Smooth muscle cell (in vitro differentiated cells): Measurements from ENCODE around the gene SETBP1. TPM values are rescaled to one million over a fixed set of nuclear protein-coding genes. Genes with fewer than 3 reads are reported as not detected.

ENCODE experiments used
- DNase-seq: peaks from one replicate; lab custom pipeline; 2025; ENCODE audit not compliant: unreplicated experiment; lab: John Stamatoyannopoulos, UW
- H2AFZ ChIP-seq: fragments of 200-600 bp; sonication (generic); 2 replicates; pipeline ENCODE4 v1.6.0; 2016; ENCODE audit warnings: antibody characterized with exemption, low read depth, mild to moderate bottlenecking
- H3F3A ChIP-seq: fragments of 200-600 bp; sonication (generic); 2 replicates; pipeline ENCODE4 v1.6.0; 2017; ENCODE audit warnings: antibody characterized with exemption, low read depth
- H3K27ac ChIP-seq: fragments of 200-600 bp; sonication (generic); 2 replicates; pipeline ENCODE4 v1.5.1; 2016; ENCODE audit warnings: low read depth, mild to moderate bottlenecking
- H3K27me3 ChIP-seq: fragments of 200-600 bp; sonication (generic); 2 replicates; pipeline ENCODE4 v1.6.1; 2016; ENCODE audit warnings: low read depth, mild to moderate bottlenecking
- H3K36me3 ChIP-seq: fragments of 200-600 bp; sonication (generic); 2 replicates; pipeline ENCODE4 v1.5.1; 2016; ENCODE audit warnings: low read depth
- H3K4me1 ChIP-seq: fragments of 200-600 bp; sonication (generic); 2 replicates; pipeline ENCODE4 v1.5.1; 2016; ENCODE audit warnings: low read depth
- H3K4me2 ChIP-seq: fragments of 200-600 bp; sonication (generic); 2 replicates; pipeline ENCODE4 v1.6.0; 2016; ENCODE audit warnings: mild to moderate bottlenecking
- H3K4me3 ChIP-seq: fragments of 200-600 bp; sonication (generic); 2 replicates; pipeline ENCODE4 v1.5.1; 2016; ENCODE audit warnings: mild to moderate bottlenecking
- H3K79me2 ChIP-seq: fragments of 200-600 bp; sonication (generic); 2 replicates; pipeline ENCODE4 v1.6.0; 2016; ENCODE audit warnings: low read depth, mild to moderate bottlenecking
- H3K9ac ChIP-seq: fragments of 200-600 bp; sonication (generic); 2 replicates; pipeline ENCODE4 v1.6.0; 2016; ENCODE audit warnings: low read depth
- H3K9me3 ChIP-seq: fragments of 200-600 bp; sonication (generic); replicated peaks from 2 replicates; pipeline ENCODE4 v1.5.1; 2016; ENCODE audit warnings: low read depth
- H4K20me1 ChIP-seq: fragments of 200-600 bp; sonication (generic); 2 replicates; pipeline ENCODE4 v1.6.0; 2016; ENCODE audit warnings: low read depth
- CTCF ChIP-seq: fragments of 200-600 bp; sonication (generic); IDR thresholded peaks from 2 replicates; pipeline ENCODE4 v1.5.1; 2017; ENCODE audit warnings: borderline replicate concordance, mild to moderate bottlenecking, antibody characterized with exemption; ENCODE audit not compliant: insufficient read depth, poor library complexity, severe bottlenecking
- WGBS: methylation state at CpG from one replicate; pipeline ENCODE4 v1.1.7; 2016; ENCODE audit warnings: low lambda C conversion rate; 5-methylcytosine and 5-hydroxymethylcytosine counted together
- polyA plus RNA-seq: library from polyadenylated mRNA; unstranded; fragments of >200 nt; fragmentation: Nextera tagmentation; extraction: Ambion mirVana; gene quantifications from 2 replicates; pipeline ENCODE4 v1.2.1, GENCODE V29; 2016
- total RNA-seq: library from RNA; depleted of rRNA; stranded (reverse); fragments of >200 nt; gene quantifications from 2 replicates; pipeline ENCODE4 v1.2.3, GENCODE V29; 2014

SETBP1 gene
- total and polyA plus RNA-seq, 2 experiments from 2014 or later: 6.1 to 17.7 TPM

- H3K9ac ChIP-seq: no peak overlapping the region
- H3K9me3 ChIP-seq: no peaks in the 10 kb centered on the region
- H3K4me1 ChIP-seq: peaks cover 39% of the 10 kb centered on the region
- H3K27ac ChIP-seq: no peak overlapping the region
- no peaks in the 10 kb centered on the region for H3K36me3 ChIP-seq
- no peak for DNase-seq
- H3K79me2 ChIP-seq: peaks cover 23% of the 10 kb centered on the region
- no peak overlapping the region for H2AFZ ChIP-seq
- H4K20me1 ChIP-seq: no peaks in the 10 kb centered on the region
- H3K4me2 ChIP-seq: no peak overlapping the region
- peaks cover 8% of the 10 kb centered on the region for H3F3A ChIP-seq
- no peak for TF ChIP-seq CTCF
- no peaks in the 10 kb centered on the region for H3K27me3 ChIP-seq
- no peak overlapping the region for H3K4me3 ChIP-seq
- WGBS: 98% methylated on average over 4 of the region's 4 CpGs
Observed at GRCh38 chr18:44795241-44795640, 114.6 kb downstream of the SETBP1 start.

DNA sequence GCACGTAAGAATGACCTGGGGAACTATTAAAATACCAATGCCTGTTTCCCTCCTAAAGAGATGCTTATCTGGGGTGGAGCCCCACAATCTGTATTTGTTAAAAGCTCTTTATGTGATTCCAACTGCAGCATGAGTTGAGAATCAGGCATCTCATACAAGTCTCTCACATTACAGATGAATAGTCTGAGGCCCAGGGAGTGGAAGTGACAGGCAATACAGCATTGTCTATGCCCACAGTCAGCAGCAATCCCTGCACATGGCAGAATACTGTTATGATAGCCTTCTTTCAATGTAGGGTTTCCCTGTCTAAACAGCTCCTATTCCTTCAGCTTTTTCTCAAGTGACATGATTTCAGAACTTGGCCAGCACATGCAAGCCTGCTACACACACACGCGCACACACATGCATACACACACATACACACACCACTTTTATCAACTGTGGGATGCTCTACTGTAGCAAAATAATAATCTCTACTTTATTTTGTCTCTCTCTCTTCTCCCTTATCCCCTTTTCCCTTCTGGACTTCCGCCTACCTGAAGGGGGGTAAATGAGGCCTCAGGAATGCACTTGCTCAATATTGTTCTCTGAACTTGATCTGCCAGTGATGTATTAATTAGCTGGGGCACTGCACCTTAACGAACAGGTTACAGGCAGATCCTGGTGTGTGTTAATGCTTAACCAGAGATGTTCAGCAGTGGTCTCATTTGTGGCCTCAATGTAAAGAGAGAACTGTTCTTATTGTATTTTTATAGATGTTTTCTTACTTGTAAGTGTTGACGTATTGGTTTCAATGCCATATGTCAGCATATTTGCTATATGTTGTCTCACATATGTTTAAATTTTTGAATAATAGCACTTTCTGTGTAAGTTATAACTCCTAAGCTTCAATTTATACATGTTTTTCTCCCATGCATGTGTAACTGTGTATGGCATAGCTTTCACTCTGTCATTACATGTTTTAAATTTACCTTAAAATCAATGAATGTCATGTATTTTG is 116.0 kb downstream of the SETBP1 start:
- TF ChIP-seq CTCF: no peak
- whole genome bisulfite sequencing: 93% methylated on average over 6 of the region's 6 CpGs
- H3K9ac ChIP-seq: no peak overlapping the region
- no peak overlapping the region for H3K4me3 ChIP-seq
- no peaks in the 10 kb centered on the region for H3K9me3 ChIP-seq
- peaks cover 26% of the 10 kb centered on the region for H3K79me2 ChIP-seq
- no peaks in the 10 kb centered on the region for H3K27me3 ChIP-seq
- no peaks in the 10 kb centered on the region for H3F3A ChIP-seq
- no peaks in the 10 kb centered on the region for H4K20me1 ChIP-seq
- no peak overlapping the region for H2AFZ ChIP-seq
- H3K4me1 ChIP-seq: peaks cover 27% of the 10 kb centered on the region
- H3K36me3 ChIP-seq: no peaks in the 10 kb centered on the region
- no peak for DNase-seq
- no peak overlapping the region for H3K4me2 ChIP-seq
- no peak overlapping the region for H3K27ac ChIP-seq

GRCh38 chr18:44798433-44799048 is 117.9 kb downstream of the SETBP1 start:
- H3K4me1 ChIP-seq: peaks cover 23% of the 10 kb centered on the region
- no peak for DNase-seq
- H3K9ac ChIP-seq: no peak overlapping the region
- H2AFZ ChIP-seq: no peak overlapping the region
- H3K9me3 ChIP-seq: no peaks in the 10 kb centered on the region
- no peaks in the 10 kb centered on the region for H3K27me3 ChIP-seq
- WGBS: 87% methylated on average over 3 of the region's 3 CpGs
- no peaks in the 10 kb centered on the region for H3F3A ChIP-seq
- no peak for TF ChIP-seq CTCF
- H3K4me3 ChIP-seq: no peak overlapping the region
- peaks cover 26% of the 10 kb centered on the region for H3K79me2 ChIP-seq
- H3K27ac ChIP-seq: no peak overlapping the region
- no peak overlapping the region for H3K4me2 ChIP-seq
- no peaks in the 10 kb centered on the region for H3K36me3 ChIP-seq
- H4K20me1 ChIP-seq: no peaks in the 10 kb centered on the region
